Stimulated activated CD8-positive, alpha-beta memory T cell treated with anti-CD3 and anti-CD28 coated beads, Interleukin-2, amount 100 ng/mL, for 48 hours (primary cell): Measurements from ENCODE around the gene PCSK5.

Source experiments
- DNase-seq, 2 donors: peaks; one replicate each; pipeline ENCODE4 v3.0.0-alpha.2; 2020; ENCODE audit warnings: low read depth in 2 of 2

PCSK5 gene

GRCh38 chr9:76004526-76004925 is 114.1 kb downstream of the PCSK5 start:
- no peak for DNase-seq

GRCh38 chr9:76007935-76008334 is 117.5 kb downstream of the PCSK5 start:
- no peak for DNase-seq

- no peak for DNase-seq
These were observed 123.3 kb downstream of the PCSK5 start for GRCh38 chr9:76013809-76014208.

GRCh38 chr9:76018235-76018634 is 127.8 kb downstream of the PCSK5 start:
- DNase-seq = no peak

- no peak for DNase-seq
These were observed 128.3 kb downstream of the PCSK5 start for GRCh38 chr9:76018761-76019160.

- peak in 1 of 2 donors; percentile 4 for DNase-seq
These were observed 130.2 kb downstream of the PCSK5 start for GRCh38 chr9:76020652-76021051.

GRCh38 chr9:76022317-76022716 is 131.8 kb downstream of the PCSK5 start:
- no peak for DNase-seq

GRCh38 chr9:76023715-76024195 is 133.3 kb downstream of the PCSK5 start:
- DNase-seq = no peak

GRCh38 chr9:76025286-76025685 is 134.8 kb downstream of the PCSK5 start:
- DNase-seq = no peak

GRCh38 chr9:76026796-76027195 is 136.3 kb downstream of the PCSK5 start:
- DNase-seq = no peak

GRCh38 chr9:76027416-76027815 is 136.9 kb downstream of the PCSK5 start:
- DNase-seq = no peak

- DNase-seq = no peak
These were observed 137.4 kb downstream of the PCSK5 start for GRCh38 chr9:76027861-76028260.

GRCh38 chr9:76032038-76032796 is 141.7 kb downstream of the PCSK5 start:
- no peak for DNase-seq

GRCh38 chr9:76032797-76033373 is 142.4 kb downstream of the PCSK5 start:
- no peak for DNase-seq

GRCh38 chr9:76034049-76034448 is 143.6 kb downstream of the PCSK5 start:
- DNase-seq = no peak

- DNase-seq = no peak
These were observed 146.3 kb downstream of the PCSK5 start for GRCh38 chr9:76036762-76037161.

GRCh38 chr9:76037587-76038225 is 147.2 kb downstream of the PCSK5 start:
- no peak for DNase-seq

GRCh38 chr9:76038431-76038830 is 148.0 kb downstream of the PCSK5 start:
- DNase-seq = no peak

- no peak for DNase-seq
These were observed 153.9 kb downstream of the PCSK5 start for GRCh38 chr9:76044266-76044819.

- no peak for DNase-seq
These were observed 154.7 kb downstream of the PCSK5 start for GRCh38 chr9:76045221-76045620.

GRCh38 chr9:76049341-76049740 is 158.9 kb downstream of the PCSK5 start:
- DNase-seq = no peak

- DNase-seq = no peak
These were observed 177.2 kb downstream of the PCSK5 start for GRCh38 chr9:76067696-76068095.

GRCh38 chr9:76077537-76077936 is 187.1 kb downstream of the PCSK5 start:
- DNase-seq = no peak
